SK-N-SH treated with all-trans-retinoic acid at 6 μM for 48 hours (cell line): Measurements from ENCODE around the gene CCDC159.

Experiments used
- BACH2 ChIP-seq: fragments of 250-450 bp; sonication (Bioruptor Pico); IDR thresholded peaks from 2 replicates; pipeline ENCODE4 v1.9.0; 2021; ENCODE audit warnings: mild to moderate bottlenecking, borderline replicate concordance
- CSDC2 ChIP-seq: fragments of 250-450 bp; sonication (Bioruptor Pico); IDR thresholded peaks from 2 replicates; pipeline ENCODE4 v1.5.0; 2020; ENCODE audit warnings: mild to moderate bottlenecking, moderate library complexity
- PATZ1 ChIP-seq: fragments of 250-450 bp; sonication (Bioruptor Pico); IDR thresholded peaks from 2 replicates; pipeline ENCODE4 v1.8.0; 2020; ENCODE audit warnings: mild to moderate bottlenecking, moderate library complexity, borderline replicate concordance
- POU6F1 ChIP-seq: fragments of 250-450 bp; sonication (Bioruptor Pico); IDR thresholded peaks from 2 replicates; pipeline ENCODE4 v1.8.0; 2021; ENCODE audit warnings: low read depth, mild to moderate bottlenecking, moderate library complexity, borderline replicate concordance
- RARB ChIP-seq: fragments of 250-450 bp; sonication (Bioruptor Pico); IDR thresholded peaks from 2 replicates; pipeline ENCODE4 v1.8.0; 2021; ENCODE audit warnings: mild to moderate bottlenecking, moderate library complexity
- ZFP30 ChIP-seq: fragments of 450-650 bp; formaldehyde crosslinking; IDR thresholded peaks from 2 replicates; pipeline ENCODE4 v1.5.0; 2022; ENCODE audit warnings: mild to moderate bottlenecking, moderate library complexity
- ZNF8 ChIP-seq: fragments of 450-650 bp; formaldehyde crosslinking; IDR thresholded peaks from 2 replicates; pipeline ENCODE4 v1.5.0; 2020; ENCODE audit warnings: mild to moderate bottlenecking, moderate library complexity
- TF ChIP-seq, protein P1 (sequence below): fragments of 250-450 bp; sonication (Bioruptor Pico); IDR thresholded peaks from 2 replicates; pipeline ENCODE4 v1.5.0; 2020; ENCODE audit warnings: mild to moderate bottlenecking, moderate library complexity

- TF ChIP-seq ZFP30 (CRISPR knock-in tag) (no peak), ZNF8 (CRISPR knock-in tag) (no peak), RARB (CRISPR knock-in tag) (no peak), POU6F1 (no peak), BACH2 (no peak), PATZ1 (CRISPR knock-in tag) (no peak), CSDC2 (CRISPR knock-in tag) (no peak)
- TF ChIP-seq, protein P1, sequence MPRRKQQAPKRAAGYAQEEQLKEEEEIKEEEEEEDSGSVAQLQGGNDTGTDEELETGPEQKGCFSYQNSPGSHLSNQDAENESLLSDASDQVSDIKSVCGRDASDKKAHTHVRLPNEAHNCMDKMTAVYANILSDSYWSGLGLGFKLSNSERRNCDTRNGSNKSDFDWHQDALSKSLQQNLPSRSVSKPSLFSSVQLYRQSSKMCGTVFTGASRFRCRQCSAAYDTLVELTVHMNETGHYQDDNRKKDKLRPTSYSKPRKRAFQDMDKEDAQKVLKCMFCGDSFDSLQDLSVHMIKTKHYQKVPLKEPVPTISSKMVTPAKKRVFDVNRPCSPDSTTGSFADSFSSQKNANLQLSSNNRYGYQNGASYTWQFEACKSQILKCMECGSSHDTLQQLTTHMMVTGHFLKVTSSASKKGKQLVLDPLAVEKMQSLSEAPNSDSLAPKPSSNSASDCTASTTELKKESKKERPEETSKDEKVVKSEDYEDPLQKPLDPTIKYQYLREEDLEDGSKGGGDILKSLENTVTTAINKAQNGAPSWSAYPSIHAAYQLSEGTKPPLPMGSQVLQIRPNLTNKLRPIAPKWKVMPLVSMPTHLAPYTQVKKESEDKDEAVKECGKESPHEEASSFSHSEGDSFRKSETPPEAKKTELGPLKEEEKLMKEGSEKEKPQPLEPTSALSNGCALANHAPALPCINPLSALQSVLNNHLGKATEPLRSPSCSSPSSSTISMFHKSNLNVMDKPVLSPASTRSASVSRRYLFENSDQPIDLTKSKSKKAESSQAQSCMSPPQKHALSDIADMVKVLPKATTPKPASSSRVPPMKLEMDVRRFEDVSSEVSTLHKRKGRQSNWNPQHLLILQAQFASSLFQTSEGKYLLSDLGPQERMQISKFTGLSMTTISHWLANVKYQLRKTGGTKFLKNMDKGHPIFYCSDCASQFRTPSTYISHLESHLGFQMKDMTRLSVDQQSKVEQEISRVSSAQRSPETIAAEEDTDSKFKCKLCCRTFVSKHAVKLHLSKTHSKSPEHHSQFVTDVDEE: no peak
Observed at GRCh38 chr19:11383706-11384048, 37.4 kb downstream of the CCDC159 start.
